ENCODE measurements around the gene PANX2.

PANX2 gene

GRCh38 chr22:50174382-50175190, 4.1 kb downstream of the PANX2 start:
- TF ChIP-seq, protein P1, sequence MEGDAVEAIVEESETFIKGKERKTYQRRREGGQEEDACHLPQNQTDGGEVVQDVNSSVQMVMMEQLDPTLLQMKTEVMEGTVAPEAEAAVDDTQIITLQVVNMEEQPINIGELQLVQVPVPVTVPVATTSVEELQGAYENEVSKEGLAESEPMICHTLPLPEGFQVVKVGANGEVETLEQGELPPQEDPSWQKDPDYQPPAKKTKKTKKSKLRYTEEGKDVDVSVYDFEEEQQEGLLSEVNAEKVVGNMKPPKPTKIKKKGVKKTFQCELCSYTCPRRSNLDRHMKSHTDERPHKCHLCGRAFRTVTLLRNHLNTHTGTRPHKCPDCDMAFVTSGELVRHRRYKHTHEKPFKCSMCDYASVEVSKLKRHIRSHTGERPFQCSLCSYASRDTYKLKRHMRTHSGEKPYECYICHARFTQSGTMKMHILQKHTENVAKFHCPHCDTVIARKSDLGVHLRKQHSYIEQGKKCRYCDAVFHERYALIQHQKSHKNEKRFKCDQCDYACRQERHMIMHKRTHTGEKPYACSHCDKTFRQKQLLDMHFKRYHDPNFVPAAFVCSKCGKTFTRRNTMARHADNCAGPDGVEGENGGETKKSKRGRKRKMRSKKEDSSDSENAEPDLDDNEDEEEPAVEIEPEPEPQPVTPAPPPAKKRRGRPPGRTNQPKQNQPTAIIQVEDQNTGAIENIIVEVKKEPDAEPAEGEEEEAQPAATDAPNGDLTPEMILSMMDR (conservative IDR thresholded peaks at IDR 0.05; ENCODE audit: low read depth, low read length) = no peak

GRCh38 chr22:50175191-50175461, 4.6 kb downstream of the PANX2 start:
- H3K4me3 ChIP-seq (ENCODE audit: low read depth, low read length) = no peak overlapping the region
- DNase-seq (ENCODE audit: low read depth) = no peak
- TF ChIP-seq, protein P1 (conservative IDR thresholded peaks at IDR 0.05; ENCODE audit: low read depth, low read length) = no peak

More at GRCh38 chr22:50174382-50175190, 4.1 kb downstream of the PANX2 start:
- no peak overlapping the region for H3K4me3 ChIP-seq (ENCODE audit: low read depth, low read length)
- DNase-seq (ENCODE audit: low read depth) = no peak

DNA sequence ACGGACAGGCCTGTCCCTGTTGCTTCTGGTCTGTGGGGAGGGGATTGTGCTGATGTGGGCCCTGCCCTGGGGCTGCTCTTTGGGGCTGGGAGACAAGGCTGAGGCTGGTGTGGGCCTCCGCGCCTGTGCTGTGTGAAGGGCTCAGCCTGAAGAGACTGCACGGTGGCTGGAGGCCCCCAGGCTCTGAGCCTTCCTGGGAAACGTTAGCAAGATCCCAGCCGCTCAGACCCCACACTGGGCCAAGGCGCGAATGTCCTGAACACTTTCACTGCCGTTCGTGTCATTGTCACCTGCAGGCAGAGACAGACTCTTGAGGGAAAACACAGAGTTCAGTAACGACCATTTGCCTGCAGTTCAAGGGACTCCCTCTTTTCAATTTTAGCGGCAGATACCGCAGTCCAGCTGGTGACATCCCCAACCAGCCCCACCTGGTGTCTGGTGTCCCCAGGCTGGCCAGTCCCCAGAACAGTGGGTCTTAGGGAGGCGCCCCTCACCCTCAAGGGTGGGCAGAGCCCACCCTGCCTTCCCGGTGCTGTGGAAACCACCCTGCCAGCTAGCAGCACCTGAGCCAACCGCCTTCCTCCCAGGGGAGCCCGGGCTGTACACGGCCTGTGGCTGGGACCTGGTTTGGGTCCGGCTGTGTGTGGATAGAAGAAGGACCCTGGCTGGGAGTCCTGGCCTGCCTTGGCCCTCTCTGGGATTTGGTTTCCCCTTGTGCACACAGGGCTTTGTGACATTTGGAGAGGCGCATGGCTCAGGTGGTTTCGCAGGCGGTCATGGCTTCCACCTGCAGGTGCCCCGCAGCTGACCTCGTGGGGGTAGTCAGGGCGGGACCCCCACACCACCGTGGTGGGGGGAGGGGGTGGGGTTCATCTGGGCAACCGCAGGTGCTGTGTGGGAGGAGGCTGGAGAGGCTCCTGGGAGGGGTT, 5.7 kb downstream of the PANX2 start:
- no peak for DNase-seq (ENCODE audit: low read depth)
- no peak overlapping the region for H3K4me3 ChIP-seq (ENCODE audit: low read depth, low read length)
- TF ChIP-seq, protein P1 (conservative IDR thresholded peaks at IDR 0.05; ENCODE audit: low read depth, low read length) = no peak

DNA sequence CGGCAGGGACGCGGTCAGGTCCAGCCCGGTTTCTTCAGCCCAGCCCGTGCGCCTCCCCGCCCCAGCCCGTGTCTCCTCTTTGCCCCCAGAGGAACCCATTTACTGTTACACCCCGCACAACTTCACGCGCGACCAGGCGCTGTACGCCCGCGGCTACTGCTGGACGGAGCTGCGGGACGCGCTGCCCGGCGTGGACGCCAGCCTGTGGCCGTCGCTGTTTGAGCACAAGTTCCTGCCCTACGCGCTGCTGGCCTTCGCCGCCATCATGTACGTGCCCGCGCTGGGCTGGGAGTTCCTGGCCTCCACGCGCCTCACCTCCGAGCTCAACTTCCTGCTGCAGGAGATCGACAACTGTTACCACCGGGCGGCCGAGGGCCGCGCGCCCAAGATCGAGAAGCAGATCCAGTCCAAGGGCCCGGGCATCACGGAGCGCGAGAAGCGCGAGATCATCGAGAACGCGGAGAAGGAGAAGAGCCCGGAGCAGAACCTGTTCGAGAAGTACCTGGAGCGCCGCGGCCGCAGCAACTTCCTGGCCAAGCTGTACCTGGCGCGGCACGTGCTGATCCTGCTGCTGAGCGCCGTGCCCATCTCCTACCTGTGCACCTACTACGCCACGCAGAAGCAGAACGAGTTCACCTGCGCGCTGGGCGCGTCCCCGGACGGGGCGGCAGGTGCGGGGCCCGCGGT, 6.5 kb downstream of the PANX2 start:
- no peak for DNase-seq (ENCODE audit: low read depth)
- no peak overlapping the region for H3K4me3 ChIP-seq (ENCODE audit: low read depth, low read length)
- TF ChIP-seq, protein P1 (conservative IDR thresholded peaks at IDR 0.05; ENCODE audit: low read depth, low read length) = no peak

GRCh38 chr22:50177537-50178470, 7.3 kb downstream of the PANX2 start:
- H3K4me3 ChIP-seq (ENCODE audit: low read depth, low read length) = no peak overlapping the region
- TF ChIP-seq, protein P1 (conservative IDR thresholded peaks at IDR 0.05; ENCODE audit: low read depth, low read length) = no peak
- DNase-seq (ENCODE audit: low read depth) = no peak

DNA sequence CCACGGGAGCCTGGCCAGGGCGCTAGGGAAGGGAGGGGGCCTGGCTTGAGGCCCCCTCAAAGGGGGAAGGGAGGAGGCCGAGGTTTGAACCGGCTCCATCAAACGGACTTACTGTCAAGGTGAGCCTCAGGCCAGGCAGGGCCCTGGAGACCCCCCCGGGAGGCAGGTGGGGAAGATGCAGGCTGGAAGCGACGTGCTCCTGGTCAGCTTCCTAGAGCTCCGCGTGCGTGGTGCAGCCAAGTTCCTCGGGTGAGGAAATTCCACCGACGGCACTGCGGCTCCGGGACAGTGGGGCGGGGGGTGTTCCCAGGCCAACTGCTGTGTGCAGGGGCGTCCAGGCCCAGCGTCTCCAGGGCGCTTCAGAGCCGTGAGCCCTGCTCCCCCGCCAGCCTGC, 7.9 kb downstream of the PANX2 start:
- no peak for DNase-seq (ENCODE audit: low read depth)
- H3K4me3 ChIP-seq (ENCODE audit: low read depth, low read length) = no peak overlapping the region
- TF ChIP-seq, protein P1 (conservative IDR thresholded peaks at IDR 0.05; ENCODE audit: low read depth, low read length) = no peak

All from choroid plexus epithelial cell (primary cell).